Fibroblast of mammary gland (primary cell): Measurements from ENCODE around the gene ABHD17A.

ENCODE experiments used
- DNase-seq: peaks from one replicate; pipeline ENCODE4 v3.0.0-alpha.2; 2010; ENCODE audit warnings: low read depth
- H3K4me3 ChIP-seq: 2 replicates; pipeline ENCODE4 v1.5.1; 2011; ENCODE audit warnings: low read depth, mild to moderate bottlenecking, low read length, moderate library complexity; ENCODE audit not compliant: control insufficient read depth
- TF ChIP-seq, protein P1 (sequence below): conservative IDR thresholded peaks from 2 replicates; pipeline ENCODE4 v1.5.1; 2011; ENCODE audit warnings: low read depth, low read length, inconsistent platforms; ENCODE audit not compliant: control insufficient read depth, insufficient read depth

ABHD17A gene

GRCh38 chr19:1917926-1918325 is 32.6 kb upstream of the ABHD17A start:
- TF ChIP-seq, protein P1, sequence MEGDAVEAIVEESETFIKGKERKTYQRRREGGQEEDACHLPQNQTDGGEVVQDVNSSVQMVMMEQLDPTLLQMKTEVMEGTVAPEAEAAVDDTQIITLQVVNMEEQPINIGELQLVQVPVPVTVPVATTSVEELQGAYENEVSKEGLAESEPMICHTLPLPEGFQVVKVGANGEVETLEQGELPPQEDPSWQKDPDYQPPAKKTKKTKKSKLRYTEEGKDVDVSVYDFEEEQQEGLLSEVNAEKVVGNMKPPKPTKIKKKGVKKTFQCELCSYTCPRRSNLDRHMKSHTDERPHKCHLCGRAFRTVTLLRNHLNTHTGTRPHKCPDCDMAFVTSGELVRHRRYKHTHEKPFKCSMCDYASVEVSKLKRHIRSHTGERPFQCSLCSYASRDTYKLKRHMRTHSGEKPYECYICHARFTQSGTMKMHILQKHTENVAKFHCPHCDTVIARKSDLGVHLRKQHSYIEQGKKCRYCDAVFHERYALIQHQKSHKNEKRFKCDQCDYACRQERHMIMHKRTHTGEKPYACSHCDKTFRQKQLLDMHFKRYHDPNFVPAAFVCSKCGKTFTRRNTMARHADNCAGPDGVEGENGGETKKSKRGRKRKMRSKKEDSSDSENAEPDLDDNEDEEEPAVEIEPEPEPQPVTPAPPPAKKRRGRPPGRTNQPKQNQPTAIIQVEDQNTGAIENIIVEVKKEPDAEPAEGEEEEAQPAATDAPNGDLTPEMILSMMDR, result no peak
- no peak for DNase-seq
- H3K4me3 ChIP-seq, result no peak overlapping the region

DNA sequence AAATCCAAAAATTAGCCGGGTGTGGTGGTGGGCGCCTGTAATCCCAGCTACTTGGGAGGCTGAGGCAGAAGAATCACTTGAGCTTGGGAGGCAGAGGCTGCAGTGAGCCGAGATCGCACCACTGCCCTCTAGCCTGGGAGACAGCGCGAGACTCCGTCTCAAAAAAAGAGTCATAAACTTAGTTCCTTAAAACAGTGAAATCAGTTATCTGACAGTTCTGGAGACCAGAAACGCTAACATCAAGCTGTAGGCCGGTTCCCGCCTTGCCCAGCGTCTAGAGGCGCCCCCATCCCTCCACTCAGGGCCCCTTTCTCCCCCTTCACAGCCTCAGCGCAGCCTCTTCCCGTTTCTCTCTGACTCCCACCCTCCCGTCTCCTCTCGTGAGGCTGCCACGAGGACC is 31.9 kb upstream of the ABHD17A start:
- H3K4me3 ChIP-seq, result no peak overlapping the region
- no peak for DNase-seq
- TF ChIP-seq, protein P1, result no peak

- TF ChIP-seq, protein P1, result no peak
- no peak for DNase-seq
- no peak overlapping the region for H3K4me3 ChIP-seq
Measured at GRCh38 chr19:1914826-1915341, 29.6 kb upstream of the ABHD17A start.

- DNase-seq, result no peak
- TF ChIP-seq, protein P1, result no peak
- H3K4me3 ChIP-seq, result no peak overlapping the region
Measured at GRCh38 chr19:1913781-1914577, 28.7 kb upstream of the ABHD17A start.

DNA sequence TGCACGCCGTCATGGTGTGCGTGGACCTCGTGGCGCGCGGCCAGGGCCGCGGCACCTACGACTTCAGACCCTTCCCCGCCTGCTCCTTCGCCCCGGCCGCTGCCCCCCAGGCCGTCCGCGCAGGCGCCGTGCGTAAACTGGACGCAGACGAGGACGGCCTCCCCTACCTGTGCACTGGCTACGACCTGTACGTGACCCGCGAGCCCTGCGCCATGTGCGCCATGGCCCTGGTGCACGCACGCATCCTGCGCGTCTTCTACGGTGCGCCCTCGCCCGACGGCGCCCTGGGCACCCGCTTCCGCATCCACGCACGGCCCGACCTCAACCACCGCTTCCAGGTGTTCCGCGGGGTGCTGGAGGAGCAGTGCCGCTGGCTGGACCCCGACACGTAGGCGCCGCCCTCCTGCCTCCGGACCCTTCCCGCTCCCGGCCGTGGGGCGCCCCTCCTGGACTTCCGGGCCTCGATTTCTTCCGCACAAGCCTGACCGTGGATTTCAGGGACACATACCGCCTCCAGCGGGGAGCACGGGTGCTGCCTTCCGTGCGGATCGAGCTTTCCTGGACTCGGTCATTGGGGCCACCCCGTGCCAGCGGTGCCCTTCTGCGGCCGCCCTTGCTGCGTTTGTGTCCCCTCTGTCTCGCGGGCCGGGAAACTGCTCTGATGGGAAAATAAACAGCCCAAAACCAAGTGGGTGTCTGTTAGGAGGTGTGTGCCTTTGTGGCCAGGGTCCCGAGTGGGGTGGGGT is 27.6 kb upstream of the ABHD17A start:
- H3K4me3 ChIP-seq, result no peak overlapping the region
- no peak for DNase-seq
- TF ChIP-seq, protein P1, result no peak

DNA sequence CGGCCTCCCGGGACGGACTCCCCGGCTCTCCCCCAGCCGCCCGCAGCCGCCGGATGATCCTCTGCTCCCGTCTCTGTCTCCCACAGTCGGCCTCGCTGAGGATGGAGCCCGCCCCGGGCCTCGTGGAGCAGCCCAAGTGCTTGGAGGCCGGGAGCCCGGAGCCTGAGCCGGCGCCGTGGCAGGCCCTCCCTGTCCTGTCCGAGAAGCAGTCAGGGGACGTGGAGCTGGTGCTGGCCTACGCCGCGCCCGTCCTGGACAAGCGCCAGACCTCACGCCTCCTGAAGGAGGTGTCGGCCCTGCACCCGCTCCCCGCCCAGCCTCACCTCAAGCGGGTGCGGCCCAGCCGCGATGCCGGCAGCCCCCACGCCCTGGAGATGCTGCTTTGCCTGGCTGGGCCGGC is 26.7 kb upstream of the ABHD17A start:
- no peak overlapping the region for H3K4me3 ChIP-seq
- no peak for DNase-seq
- TF ChIP-seq, protein P1, result no peak
